Mucosa of gallbladder (tissue), 1 donor: Measurements from ENCODE around the gene ADGRA1. TPM values are rescaled to one million over a fixed set of nuclear protein-coding genes. Genes with fewer than 3 reads are reported as not detected.

Source experiments
- DNase-seq: peaks from one replicate; pipeline ENCODE4 v3.0.0-alpha.2; 2020; ENCODE audit warnings: low spot score
- total RNA-seq: library from RNA; stranded (reverse); gene quantifications from one replicate; pipeline ENCODE4 v1.2.1, GENCODE V29; 2021
- donor health status: DM: no; HTN: no; CAD: no.

Gene ADGRA1
- total RNA-seq, 1 donor from 2014 or later = not detected

DNA sequence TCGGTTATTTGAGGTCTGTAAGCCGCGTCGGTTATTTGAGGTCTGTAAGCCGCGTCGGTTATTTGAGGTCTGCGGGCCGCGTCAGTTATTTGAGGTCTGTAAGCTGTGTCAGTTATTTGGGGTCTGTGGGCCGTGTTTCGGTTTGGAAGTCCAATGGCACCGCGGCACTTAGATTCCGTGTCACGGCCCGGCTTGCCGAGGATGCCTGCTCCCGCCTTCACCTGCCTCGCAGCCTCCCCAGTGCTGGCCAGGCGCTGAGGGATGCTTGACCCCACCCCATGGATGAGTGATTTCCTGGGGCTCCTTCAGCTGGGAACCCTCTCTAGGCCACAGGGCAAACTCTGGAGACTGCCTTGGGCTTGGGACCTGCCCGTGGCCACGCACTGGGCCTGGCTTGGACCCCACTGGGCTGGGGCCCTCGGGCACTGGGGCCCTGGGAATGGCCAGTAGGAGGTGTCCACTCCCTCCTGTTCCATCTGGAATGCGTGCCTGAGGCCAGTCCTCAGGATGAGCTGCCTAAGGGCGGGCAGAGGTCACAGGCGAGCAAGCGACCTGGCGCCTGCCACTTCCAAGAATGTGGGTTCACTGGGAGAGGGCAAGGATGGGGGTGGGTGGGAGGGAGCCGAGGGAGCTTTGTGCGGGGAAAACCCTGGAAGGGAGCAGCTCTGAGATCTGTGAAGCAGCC is 25.6 kb downstream of the ADGRA1 start:
- no peak for DNase-seq

DNA sequence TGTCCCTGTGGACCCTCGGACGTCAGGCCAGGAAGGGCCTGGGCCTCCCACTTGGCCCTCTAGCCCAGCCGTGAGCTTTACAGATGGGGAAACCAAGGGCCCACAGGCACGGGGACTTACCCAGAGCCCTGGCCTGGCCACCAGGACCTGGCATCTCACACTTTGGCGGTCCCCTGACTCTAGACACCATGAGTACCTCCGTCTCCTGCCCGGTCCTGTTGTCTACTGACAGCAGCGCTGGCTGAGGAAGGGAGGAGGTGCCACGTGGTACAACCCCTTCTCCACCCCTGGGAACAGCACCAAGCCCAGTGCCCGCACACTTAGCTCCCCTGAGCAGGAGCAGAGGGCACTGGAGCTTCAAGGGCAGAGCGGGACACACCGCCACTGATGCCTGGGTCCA is 26.1 kb downstream of the ADGRA1 start:
- DNase-seq = no peak

DNA sequence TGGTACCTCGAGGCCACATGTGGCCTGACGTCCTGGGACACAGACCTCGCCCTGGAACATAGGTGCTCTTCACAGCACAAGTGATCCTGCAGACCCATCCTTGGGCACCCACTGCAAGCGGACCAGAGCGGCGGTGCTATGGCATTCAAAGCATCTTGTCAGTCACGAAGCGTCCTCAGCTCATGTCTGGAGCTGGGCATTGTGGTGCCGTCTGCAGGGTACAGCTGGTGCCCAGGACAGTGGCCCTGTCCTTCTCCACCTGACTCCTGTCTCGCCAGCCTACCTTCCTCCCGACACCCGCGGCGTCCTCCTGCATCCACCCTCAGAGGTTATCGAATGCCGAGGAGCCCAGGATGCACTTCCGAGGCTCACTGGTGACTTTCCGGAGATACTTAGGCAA is 26.5 kb downstream of the ADGRA1 start:
- DNase-seq = no peak

DNA sequence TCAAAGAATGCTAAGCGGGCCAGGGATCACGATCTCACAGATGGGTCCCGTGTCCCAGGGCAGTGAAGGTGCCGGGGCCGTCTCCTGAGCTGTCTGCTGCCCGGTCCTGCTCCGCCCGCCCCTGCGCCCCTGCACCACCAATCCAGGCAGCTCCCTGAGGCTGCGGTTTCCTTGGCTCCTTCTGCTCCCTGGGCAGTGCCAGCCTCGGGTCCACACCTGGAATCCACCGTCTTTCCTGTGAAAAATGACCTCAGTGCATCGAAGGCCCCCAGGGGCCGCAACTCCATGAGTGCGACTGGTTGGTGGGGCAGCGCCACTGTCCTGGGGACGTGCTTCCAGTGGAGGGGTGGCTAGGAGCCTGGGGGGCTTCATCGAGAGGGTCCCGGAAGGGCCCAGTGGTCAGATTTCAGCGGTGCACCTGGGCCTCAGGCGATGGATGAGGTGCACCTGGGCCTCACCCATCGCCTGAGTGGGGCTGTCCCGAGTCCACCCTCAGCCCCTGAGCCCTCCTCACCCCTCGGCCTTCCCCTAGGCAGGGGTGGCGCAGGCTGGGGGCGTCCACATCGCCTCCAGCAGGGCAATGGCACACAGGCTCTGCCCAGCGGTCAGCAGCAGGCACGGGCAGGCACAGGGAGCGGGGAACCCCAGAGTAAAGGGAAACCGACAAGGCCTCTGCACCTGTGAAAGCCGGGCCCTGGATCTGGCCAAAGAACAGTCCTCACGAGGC is 27.2 kb downstream of the ADGRA1 start:
- no peak for DNase-seq

DNA sequence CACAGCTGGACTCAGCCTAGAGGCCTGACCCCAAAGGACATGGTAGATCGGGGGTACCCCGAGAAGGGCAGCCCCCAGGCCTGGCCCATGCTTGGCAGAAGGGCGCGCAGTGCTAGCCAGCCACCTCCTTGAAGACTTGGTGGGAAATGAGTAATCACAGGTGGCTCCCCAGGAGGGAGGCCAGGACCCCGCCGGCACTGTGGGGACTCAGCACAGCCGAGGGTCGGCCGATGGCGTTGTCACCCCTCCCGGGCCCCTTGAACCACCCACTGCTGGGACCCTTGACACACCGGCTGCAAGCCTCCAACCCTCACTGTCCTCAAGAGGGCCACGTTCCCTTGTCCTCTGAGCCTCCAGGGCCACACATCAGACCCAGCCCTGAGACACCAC is 27.7 kb downstream of the ADGRA1 start:
- DNase-seq = no peak

DNA sequence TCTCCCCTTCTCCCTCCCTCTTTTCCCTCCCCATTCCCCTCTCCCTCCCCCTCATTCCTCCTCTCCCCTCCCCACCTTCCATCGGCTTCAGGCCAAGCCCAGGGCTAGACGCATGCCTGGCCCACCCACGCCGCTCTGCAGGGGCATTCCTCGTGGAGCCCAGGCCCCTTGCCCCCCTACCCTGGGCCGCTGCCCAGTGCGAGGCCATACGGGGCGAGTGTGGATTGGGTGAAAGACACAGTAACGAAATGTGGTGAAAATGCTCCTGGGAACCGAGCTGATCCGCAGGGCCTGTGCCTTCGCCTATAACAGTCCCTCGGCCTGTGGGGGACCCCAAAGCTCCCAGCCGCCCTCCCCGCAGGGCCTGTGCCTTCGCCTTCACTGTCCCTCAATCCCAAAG is 28.3 kb downstream of the ADGRA1 start:
- DNase-seq = no peak

DNA sequence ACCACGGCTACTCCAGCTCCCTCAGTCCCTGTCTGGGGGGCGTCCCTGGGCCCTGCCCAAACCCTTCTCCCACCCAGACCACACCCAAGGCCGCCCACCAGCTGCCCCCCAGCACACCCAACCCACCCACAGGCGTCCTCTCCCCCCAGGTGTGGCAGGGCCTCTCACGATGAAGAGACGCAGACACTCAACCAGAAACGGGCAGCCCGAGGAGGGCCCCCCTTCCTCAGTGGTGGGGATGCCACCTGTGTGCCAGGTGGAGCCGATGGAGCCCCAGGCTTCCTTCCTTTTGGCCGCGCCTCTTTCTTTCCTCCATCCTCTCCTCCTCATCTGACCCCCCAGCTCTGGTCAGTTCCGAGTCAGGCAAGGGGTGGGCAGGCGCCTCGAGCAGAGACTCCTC is 28.7 kb downstream of the ADGRA1 start:
- DNase-seq = no peak

DNA sequence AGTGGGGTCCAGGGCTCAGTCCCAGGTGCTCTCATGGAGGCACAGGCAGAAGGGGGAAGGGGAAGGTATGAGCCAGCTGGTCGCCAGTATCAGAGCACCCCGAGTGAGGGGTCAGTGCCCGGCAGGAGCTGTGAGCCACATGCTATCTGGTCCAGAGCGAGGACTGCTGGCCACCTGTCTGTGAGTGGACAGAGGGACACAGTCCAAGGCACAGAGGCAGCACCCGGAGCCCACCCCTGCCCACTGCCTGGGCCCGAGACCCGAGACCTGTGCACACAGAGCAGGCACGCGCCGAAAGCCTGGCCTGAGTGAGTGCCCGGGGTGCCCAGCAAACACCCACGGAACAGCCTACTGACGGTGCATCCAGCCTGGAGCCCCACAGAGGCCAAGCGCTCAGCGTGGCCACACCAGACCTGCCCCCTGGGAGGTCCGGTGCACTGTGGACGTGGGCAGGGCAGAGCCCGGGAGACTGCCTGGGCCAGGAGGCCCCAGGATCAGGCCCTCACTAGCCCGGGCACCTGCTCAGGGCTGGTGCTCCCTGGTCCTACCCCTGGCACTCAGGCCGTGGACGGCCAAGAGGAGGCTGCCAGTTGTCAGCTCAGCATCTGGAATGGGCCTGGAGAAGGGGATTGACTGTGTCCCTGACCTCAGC is 29.4 kb downstream of the ADGRA1 start:
- DNase-seq = no peak

DNA sequence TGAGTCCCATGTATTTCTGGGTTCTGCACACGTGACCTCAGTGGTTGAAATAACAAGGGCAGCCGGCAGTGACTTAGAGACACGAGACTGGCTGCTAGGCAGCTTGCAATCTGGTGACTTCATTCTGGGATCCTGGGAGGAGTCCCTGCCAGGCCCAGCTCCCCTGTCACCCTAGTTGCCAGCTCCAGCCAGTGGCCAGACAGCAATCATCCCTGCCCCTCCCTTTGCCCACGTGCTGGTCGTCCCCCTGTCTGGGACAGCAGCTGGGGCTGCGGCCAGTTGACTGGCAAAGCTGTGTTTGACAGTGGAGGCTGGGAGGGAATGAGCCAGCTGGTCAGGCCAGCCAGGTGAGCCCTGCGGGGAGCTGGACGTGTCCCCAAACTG is 30.0 kb downstream of the ADGRA1 start:
- no peak for DNase-seq

DNA sequence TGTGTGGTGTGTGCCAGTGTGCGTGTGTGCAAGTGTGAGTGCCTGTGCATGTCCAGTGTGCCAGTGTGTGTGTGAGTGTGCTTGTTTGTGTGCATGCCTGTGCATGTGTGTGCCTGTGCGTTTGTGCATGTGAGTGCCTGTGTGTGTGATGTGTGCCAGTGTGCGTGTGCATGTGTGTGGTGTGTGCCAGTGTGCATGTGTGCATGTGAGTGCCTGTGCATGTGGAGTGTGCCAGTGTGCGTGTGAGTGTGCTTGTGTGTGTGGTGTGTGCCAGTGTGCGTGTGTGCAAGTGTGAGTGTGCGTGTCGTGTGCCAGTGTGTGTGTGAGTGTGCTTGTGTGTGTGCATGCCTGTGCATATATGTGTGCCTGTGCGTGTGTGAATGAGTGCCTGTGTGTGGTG is 33.8 kb downstream of the ADGRA1 start:
- DNase-seq = no peak

DNA sequence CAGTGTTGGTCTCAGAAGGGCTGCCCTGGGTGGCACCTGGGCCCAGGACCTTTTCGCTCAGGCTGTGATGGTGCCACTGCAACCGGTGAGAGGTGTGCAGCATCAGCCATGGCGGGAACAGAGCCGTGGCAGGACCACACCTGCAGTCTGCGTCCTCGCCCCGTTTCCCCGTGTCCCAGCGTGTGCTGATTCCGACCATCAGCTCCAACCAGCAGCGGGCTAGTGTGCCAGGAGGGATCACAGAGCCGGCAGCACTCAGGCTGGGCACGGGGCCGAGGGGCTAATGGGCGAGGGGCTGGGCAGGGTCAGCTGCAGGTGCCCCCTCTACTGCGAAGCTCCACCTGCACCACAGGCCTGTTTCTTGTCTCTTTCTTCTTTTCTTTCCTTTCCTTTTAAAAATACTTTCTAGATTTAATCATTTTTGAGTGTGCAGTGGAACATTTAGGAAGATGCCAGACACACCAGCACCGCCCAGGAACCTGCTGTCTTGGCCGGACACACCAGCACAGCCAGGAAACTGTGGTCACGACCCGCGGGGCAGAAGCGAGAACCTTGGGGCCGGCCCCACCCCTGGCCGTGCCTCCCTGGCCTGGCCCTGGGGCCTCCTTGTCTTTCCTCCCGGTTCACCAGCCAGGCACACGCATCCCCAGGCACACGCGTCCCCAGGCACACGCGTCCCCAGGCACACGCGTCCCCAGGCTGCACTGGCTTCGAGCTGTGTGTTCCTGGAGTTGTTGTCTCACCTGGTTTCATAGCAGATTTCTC is 34.6 kb downstream of the ADGRA1 start:
- DNase-seq = no peak

DNA sequence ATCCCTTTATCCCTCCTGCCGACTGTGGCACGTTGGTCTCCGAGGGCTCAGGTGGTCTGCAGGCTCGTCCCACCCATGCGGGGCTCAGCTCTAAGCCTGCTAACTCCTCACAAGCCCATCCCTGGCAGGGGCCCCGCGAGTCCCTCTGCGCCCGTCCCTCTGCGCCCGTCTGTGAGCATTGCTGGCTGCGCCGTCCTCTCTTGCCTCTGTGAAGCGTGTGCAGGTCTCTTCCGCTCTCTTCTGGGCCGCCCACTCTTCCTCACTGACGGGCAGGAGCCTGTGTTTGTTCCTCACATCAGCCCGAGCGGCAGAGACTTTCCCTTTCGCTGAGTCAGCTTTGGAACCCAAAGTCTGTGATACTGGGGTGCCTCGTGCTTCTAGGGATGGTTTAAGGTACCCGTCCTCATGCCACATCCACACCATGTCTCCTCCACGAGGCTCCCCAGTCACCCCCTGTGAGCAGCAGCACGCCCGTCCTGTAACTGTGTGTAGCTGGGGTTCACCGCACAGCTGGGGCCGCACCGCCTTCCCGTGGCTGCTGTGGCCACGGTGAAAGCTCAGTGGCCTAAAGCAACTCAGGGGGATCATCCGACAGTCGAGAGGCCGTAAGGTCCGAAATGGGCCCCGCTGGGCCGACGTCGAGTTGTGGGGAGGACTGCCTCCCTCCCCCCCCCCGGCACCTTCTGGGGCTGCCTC is 35.5 kb downstream of the ADGRA1 start:
- DNase-seq = no peak

DNA sequence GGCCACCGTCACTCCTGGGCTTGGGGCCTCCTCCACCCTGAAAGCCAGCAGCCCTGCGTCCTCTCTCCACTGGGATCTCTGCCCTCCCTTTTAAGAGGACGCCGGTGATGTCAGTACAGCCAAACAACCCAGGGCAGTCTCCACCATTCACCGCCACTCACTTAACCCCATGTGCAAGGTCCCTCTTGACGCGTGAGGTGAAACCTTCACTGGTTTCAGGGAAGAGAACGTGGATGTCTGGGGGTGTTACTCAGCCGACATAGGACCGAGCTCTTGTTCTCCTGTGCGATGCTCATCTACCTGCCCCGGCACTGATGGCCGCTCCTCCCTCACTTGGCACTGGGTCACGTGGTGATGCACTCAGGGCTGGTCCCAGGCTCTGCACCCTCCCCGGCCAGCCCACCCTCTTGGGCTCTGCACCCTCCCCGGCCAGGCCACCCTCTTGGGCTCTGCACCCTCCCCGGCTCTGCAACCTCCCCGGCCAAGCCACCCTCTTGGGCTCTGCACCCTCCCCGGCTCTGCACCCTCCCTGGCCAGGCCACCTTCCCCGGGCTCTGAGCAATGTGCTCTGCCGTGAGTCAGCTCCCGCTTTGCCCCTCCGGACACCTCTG is 36.1 kb downstream of the ADGRA1 start:
- DNase-seq = no peak

DNA sequence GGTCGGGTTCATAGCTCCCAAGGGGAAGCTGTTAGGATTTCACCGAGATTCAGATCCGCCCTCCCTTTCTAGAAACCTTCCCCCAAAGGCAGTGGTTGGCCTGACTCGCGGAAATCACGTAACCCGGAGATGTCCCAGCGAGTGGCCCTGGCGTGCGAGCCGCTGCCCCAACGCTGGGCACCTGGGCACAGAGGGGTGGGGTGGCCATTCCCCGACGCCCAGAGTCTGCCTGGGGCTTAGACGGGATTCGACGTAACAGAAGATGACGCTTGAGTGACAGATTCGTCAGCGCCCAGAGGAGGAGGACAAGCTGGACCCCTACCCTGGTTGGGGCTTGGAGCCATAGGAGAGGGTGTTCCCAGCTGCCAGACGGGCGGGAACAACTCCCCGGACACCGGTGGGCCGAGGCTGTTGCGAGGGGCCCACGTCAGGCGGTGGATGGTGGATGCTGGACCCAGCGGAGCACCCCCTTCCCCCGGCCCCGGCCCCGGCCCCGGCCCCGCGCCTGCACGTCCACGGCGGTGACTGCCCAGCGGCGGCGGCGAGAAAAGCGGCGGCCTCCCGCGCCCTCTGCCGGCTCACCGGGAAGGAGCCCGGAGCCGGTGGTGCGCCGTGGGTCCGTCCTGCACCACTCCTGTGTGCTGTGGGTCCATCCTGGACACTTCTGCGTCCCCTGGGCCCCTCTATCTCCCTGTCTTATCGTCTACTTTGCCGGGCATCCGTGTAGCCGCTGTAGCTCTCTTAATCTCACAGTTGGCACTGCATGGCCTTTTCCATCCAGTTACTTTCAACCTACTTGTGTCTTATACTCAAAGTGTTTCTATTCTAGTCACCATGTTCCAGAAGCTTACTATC is 36.9 kb downstream of the ADGRA1 start:
- no peak for DNase-seq

DNA sequence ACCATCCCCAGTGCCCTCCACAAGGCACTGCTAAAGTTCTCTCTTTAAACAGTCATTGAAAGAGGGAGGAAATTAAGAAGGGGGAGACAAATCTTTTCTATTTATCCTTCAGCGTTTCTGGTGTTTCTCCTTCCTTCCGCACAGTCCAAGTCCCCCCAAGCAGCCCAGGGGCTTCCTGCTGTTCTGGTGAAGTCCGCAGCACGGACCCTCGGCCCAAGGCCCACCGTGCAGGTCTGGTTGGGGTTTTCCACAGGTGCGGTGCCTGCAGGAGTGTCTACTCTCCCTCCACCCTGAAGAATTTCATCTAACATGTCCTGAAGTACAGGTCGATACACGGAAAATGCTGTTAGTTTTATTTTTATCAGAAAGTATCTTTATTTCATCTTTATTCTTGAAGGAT is 38.2 kb downstream of the ADGRA1 start:
- no peak for DNase-seq

DNA sequence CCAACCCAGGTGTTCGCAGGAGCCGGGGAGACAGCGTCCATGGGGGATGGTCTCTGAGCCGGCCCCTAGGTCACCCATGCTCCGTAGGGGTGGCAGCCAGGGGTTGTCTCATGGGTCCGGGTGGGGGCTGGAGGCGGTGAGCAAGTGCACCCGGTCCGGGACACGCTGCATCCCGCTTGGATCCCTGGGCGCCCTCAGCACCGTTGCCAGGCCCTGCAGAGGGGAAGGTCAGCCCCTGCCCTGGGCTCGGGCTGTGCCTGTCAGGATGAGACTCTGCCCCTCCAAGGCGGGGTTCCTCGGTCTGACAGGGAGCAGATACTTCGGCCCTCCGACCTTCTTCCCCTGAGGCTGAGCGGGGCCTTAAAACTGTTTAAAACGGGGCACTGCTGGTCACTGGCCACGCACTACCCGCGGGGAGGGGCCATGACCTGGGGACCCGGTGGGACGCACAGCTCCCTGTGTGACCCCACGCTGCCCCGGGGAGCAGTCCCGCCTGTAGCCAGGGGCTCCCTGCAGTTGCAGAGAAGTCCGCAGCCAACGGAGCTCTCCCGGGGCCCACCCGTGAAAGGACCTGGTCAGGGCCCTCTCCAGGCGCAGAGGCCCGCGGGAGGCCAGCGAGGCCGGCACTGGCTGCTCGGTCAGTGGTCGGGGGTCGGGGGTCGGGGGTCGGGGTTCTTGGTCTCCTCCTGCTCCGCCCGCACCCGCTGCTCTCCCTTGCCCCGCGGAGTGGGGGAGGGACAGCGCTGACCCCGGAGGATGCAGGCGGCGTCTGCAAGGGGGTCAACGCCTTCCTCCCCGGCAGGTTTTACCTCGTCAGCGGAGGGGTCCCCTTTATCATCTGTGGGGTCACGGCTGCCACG is 38.9 kb downstream of the ADGRA1 start:
- no peak for DNase-seq

DNA sequence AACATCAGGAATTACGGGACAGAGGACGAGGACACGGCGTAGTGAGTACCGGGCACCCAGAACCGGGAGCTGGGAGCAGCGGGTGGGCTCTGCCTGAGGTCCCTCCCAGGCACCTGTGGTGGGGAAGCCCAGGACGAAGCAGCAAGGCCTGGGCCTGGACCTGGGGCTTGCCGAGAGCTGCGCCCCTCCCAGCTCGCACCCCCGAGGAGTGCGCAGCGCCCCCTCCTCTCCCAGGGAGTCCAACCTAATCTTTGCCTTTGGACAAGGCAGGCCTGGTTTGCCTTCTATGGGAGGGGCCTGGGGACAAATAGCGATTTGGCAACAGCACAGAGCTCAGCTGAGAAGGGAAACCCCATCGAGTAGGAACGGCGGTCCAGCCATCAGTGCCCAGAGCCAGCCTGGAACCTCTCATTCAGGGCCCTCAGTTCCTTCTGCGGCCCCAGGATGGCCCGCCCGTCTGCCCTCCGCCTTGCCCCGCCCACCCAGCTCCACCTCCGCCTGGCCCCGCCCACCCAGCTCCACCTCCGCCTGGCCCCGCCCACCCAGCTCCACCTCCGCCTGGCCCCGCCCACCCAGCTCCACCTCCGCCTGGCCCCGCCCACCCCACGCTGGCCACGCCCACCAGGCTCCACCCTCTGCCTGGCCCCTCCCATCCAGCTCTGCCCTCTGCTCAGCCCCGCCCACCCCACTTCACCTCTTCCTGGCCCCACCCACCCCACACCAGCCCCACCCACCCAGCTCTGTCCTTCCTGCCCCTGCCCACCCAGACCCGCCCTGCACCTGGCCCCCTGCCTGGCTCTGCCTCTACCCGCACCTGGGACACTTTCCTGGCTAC is 39.8 kb downstream of the ADGRA1 start:
- DNase-seq = no peak
